GM19463 (cell line): Measurements from ENCODE around the gene RNF39.
"Not testable (repeated sequence)": the region's sequence is repeated elsewhere in the genome, so short reads cannot be mapped to it uniquely, and the experiment has no call there.

Experiments
- ATAC-seq: cut with Tn5 transposase; IDR thresholded peaks from one replicate; pipeline ENCODE4 v1.9.1; 2021; ENCODE audit warnings: mild to moderate bottlenecking, moderate library complexity; ENCODE audit not compliant: unreplicated experiment

RNF39 gene

GRCh38 chr6:30075094-30075789 is at the start of gene RNF39:
Gene RNF39 (minus strand): TSS chr6:30075769. CDS start chr6:30075585, 184 bp downstream.
- ATAC-seq: no peak

- no peak for ATAC-seq
Measured at GRCh38 chr6:30122515-30122914, 46.9 kb upstream of the RNF39 start.

GRCh38 chr6:30121446-30122366 is 46.1 kb upstream of the RNF39 start:
- no peak for ATAC-seq

GRCh38 chr6:30118691-30119090 is 43.1 kb upstream of the RNF39 start:
- not testable (repeated sequence) for ATAC-seq

- ATAC-seq: no peak
Measured at GRCh38 chr6:30116724-30117123, 41.2 kb upstream of the RNF39 start.

GRCh38 chr6:30113841-30114240 is 38.3 kb upstream of the RNF39 start:
- ATAC-seq: no peak

- peak; percentile 94 for ATAC-seq
Measured at GRCh38 chr6:30113003-30113759, 37.6 kb upstream of the RNF39 start, which contains the start of gene TRIM31. Gene TRIM31 (minus strand): TSS chr6:30113090. CDS start chr6:30112805, 285 bp downstream.

GRCh38 chr6:30112402-30112994 is 36.9 kb upstream of the RNF39 start:
- no peak for ATAC-seq

- no peak for ATAC-seq
Measured at GRCh38 chr6:30111266-30111856, 35.8 kb upstream of the RNF39 start.

GRCh38 chr6:30104661-30105060 is 29.1 kb upstream of the RNF39 start:
- ATAC-seq: no peak

- no peak for ATAC-seq
Measured at GRCh38 chr6:30103872-30104179, 28.3 kb upstream of the RNF39 start.

- ATAC-seq: no peak
Measured at GRCh38 chr6:30102970-30103871, 27.7 kb upstream of the RNF39 start.

- ATAC-seq: no peak
Measured at GRCh38 chr6:30102414-30102969, 26.9 kb upstream of the RNF39 start.

- peak; percentile 75 for ATAC-seq
Measured at GRCh38 chr6:30101444-30102413, 26.2 kb upstream of the RNF39 start.

- ATAC-seq: no peak
Measured at GRCh38 chr6:30100585-30101443, 25.2 kb upstream of the RNF39 start.

- ATAC-seq: no peak
Measured at GRCh38 chr6:30100154-30100553, 24.6 kb upstream of the RNF39 start.
